ENCODE data around the gene IREB2. TPM values are rescaled to one million over a fixed set of nuclear protein-coding genes. Genes with fewer than 3 reads are reported as not detected.

Gene IREB2
- total RNA-seq, 1 experiment from 2014 or later = 6.5 TPM

DNA sequence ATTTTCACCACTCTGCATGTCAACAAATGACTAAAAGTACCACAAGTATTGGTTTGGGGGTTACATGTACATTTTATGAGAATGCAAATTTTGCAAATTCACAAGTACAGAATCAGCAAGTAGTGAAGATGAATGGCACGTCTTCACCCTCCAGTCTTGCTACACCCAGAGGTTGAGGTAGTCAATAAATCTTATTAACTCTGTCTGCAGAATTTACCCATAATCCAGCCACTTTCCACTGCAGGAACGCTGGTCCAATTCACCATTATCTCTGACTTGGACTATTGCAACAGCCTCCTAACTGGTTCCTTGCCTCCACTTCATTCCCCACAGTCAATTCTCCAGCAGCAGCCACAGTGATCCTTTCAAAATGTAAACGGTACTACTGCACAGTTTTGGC, 112.8 kb downstream of the IREB2 start:
- ChIA-PET POLR2A (ENCODE audit: unreplicated experiment) (no interaction called here), CTCF (no interaction called here)
- Histone ChIP-seq H3K36me3 (ENCODE audit: low read depth, low read length) (peaks cover 39% of the 10 kb centered on the region), H3F3A (ENCODE audit: low read length, unreplicated experiment) (no peaks in the 10 kb centered on the region), H3K27ac (ENCODE audit: low read length) (no peak overlapping the region), H3K9ac (ENCODE audit: low read length) (no peak overlapping the region), H4K20me1 (ENCODE audit: low read length) (no peaks in the 10 kb centered on the region), H3K27me3 (ENCODE audit: low read length) (no peaks in the 10 kb centered on the region), H3K9me2 (replicated peaks; ENCODE audit: low read length) (no peaks in the 10 kb centered on the region), H3K4me2 (ENCODE audit: low read length) (no peak overlapping the region), H3K79me2 (ENCODE audit: low read length) (no peaks in the 10 kb centered on the region), H3K4me3 (ENCODE audit: low read length) (no peak overlapping the region), H3K9me3 (ENCODE audit: low read length) (no peaks in the 10 kb centered on the region), H2AFZ (ENCODE audit: low read length) (no peak overlapping the region), H3K4me1 (ENCODE audit: insufficient read depth, low read length) (no peaks in the 10 kb centered on the region)
- intact Hi-C loops (cut with micrococcal nuclease) = no loop called here
- no TSS peak for BruUV-seq (replicated peaks)
- DNase-seq (no peak), ATAC-seq (no peak)
- TF ChIP-seq EZH2phosphoT487 (IDR thresholded peaks at IDR 0.05; ENCODE audit: borderline replicate concordance, low read length) (no peak), EZH2 (IDR thresholded peaks at IDR 0.05; ENCODE audit: low read length, unreplicated experiment) (no peak)
- TF ChIP-seq, protein P1, sequence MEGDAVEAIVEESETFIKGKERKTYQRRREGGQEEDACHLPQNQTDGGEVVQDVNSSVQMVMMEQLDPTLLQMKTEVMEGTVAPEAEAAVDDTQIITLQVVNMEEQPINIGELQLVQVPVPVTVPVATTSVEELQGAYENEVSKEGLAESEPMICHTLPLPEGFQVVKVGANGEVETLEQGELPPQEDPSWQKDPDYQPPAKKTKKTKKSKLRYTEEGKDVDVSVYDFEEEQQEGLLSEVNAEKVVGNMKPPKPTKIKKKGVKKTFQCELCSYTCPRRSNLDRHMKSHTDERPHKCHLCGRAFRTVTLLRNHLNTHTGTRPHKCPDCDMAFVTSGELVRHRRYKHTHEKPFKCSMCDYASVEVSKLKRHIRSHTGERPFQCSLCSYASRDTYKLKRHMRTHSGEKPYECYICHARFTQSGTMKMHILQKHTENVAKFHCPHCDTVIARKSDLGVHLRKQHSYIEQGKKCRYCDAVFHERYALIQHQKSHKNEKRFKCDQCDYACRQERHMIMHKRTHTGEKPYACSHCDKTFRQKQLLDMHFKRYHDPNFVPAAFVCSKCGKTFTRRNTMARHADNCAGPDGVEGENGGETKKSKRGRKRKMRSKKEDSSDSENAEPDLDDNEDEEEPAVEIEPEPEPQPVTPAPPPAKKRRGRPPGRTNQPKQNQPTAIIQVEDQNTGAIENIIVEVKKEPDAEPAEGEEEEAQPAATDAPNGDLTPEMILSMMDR (conservative IDR thresholded peaks at IDR 0.05; ENCODE audit: low read depth, low read length) = no peak

Other genes starting within 250 kb of the IREB2 start
- gene ACSBG1, start 203.7 kb upstream of the IREB2 start, total RNA-seq (2014; rRNA removed) = 0.36 and 0.40 TPM in 2 replicates
- gene DNAJA4, start 173.7 kb upstream of the IREB2 start, total RNA-seq (2014; rRNA removed) = 1.3 and 5.4 TPM in 2 replicates
- 54.7 and 56.1 TPM in 2 replicates for gene SKIC8, start 138.6 kb upstream of the IREB2 start, total RNA-seq (2014; rRNA removed)
- not detected in 2 replicates for gene CRABP1, start 97.9 kb upstream of the IREB2 start, total RNA-seq (2014; rRNA removed)
- 2.9 and 7.3 TPM in 2 replicates for gene HYKK, start 69.4 kb downstream of the IREB2 start, total RNA-seq (2014; rRNA removed)
- 198 and 245 TPM in 2 replicates for gene PSMA4, start 102.2 kb downstream of the IREB2 start, total RNA-seq (2014; rRNA removed)
- gene CHRNA5, start 127.3 kb downstream of the IREB2 start, total RNA-seq (2014; rRNA removed) = 8.4 and 11.0 TPM in 2 replicates
- not detected in 2 replicates for gene CHRNA3, start 182.8 kb downstream of the IREB2 start, total RNA-seq (2014; rRNA removed)
- gene CHRNB4, start 203.0 kb downstream of the IREB2 start, total RNA-seq (2014; rRNA removed) = not detected in 2 replicates